Measurements from ENCODE around the gene TNRC6B. TPM values are rescaled to one million over a fixed set of nuclear protein-coding genes. Genes with fewer than 3 reads are reported as not detected.
A peak's percentile ranks its signal among the peaks of the same experiment; 100 is the strongest.
"Not testable (repeated sequence)": the region's sequence is repeated elsewhere in the genome, so short reads cannot be mapped to it uniquely, and the experiment has no call there.

TNRC6B gene
- total RNA-seq = 43.3 TPM
- long read RNA-seq, full-length matches to known transcripts = 2 of 14 reads
- long read RNA-seq, partial matches to known transcripts = 5 of 14 reads
- long read RNA-seq, other reads (novel, unspliced or antisense) = 7 of 14 reads

GRCh38 chr22:40177738-40178416 lies at the start of gene TNRC6B:
Gene TNRC6B, plus strand, starts transcription at chr22:40177925. Its CDS starts 211 bp downstream, at chr22:40178136.
- intact Hi-C loops (cut with DNase I) = loop anchor here (1.0 to 5.0 kb wide), 6 partner anchors 34 to 169 kb away; partner anchors contain the start of gene ADSL
- DNase-seq (ENCODE audit: missing footprints) = no peak

GRCh38 chr22:40128989-40129388 lies 48.7 kb upstream of the TNRC6B start:
- intact Hi-C loops (cut with DNase I) = no loop called here
- ATAC-seq = no peak
- no peak for DNase-seq (ENCODE audit: missing footprints)

More at GRCh38 chr22:40177738-40178416, at the start of gene TNRC6B:
- peak; percentile 98 for ATAC-seq

- intact Hi-C loops (cut with DNase I) = no loop called here
- ATAC-seq (no peak), DNase-seq (ENCODE audit: missing footprints) (no peak)
Observed at GRCh38 chr22:40137132-40137531, 40.6 kb upstream of the TNRC6B start.

GRCh38 chr22:40138866-40139265 lies 38.9 kb upstream of the TNRC6B start:
- intact Hi-C loops (cut with DNase I) = no loop called here
- ATAC-seq = no peak
- no peak for DNase-seq (ENCODE audit: missing footprints)

GRCh38 chr22:40147388-40148176 lies 30.1 kb upstream of the TNRC6B start:
- intact Hi-C loops (cut with DNase I) = no loop called here
- ATAC-seq (no peak), DNase-seq (ENCODE audit: missing footprints) (no peak)

- DNase-seq (ENCODE audit: missing footprints) (no peak), ATAC-seq (no peak)
- intact Hi-C loops (cut with DNase I) = no loop called here
Observed at GRCh38 chr22:40153192-40153591, 24.5 kb upstream of the TNRC6B start.

GRCh38 chr22:40153705-40154104 lies 24.0 kb upstream of the TNRC6B start:
- intact Hi-C loops (cut with DNase I) = no loop called here
- DNase-seq (ENCODE audit: missing footprints) = no peak
- no peak for ATAC-seq

- intact Hi-C loops (cut with DNase I) = no loop called here
- peak; percentile 20 for ATAC-seq
- DNase-seq (ENCODE audit: missing footprints) = no peak
Observed at GRCh38 chr22:40156001-40156516, 21.7 kb upstream of the TNRC6B start.

GRCh38 chr22:40156682-40157081 lies 21.0 kb upstream of the TNRC6B start:
- intact Hi-C loops (cut with DNase I); ATAC-seq; DNase-seq (ENCODE audit: missing footprints): not testable (repeated sequence)

GRCh38 chr22:40157330-40157945 lies 20.3 kb upstream of the TNRC6B start:
- DNase-seq (ENCODE audit: missing footprints) (no peak), ATAC-seq (no peak)
- intact Hi-C loops (cut with DNase I) = no loop called here

GRCh38 chr22:40161194-40161593 lies 16.5 kb upstream of the TNRC6B start:
- ATAC-seq = no peak
- DNase-seq (ENCODE audit: missing footprints) = no peak
- intact Hi-C loops (cut with DNase I) = no loop called here

GRCh38 chr22:40165537-40165936 lies 12.2 kb upstream of the TNRC6B start:
- intact Hi-C loops (cut with DNase I); DNase-seq (ENCODE audit: missing footprints); ATAC-seq: not testable (repeated sequence)

- intact Hi-C loops (cut with DNase I) = loop anchor here (5.0 kb wide), 5 partner anchors 37 to 172 kb away; partner anchors contain the start of gene ADSL
- DNase-seq (ENCODE audit: missing footprints) = no peak
- no peak for ATAC-seq
Observed at GRCh38 chr22:40175611-40176244, 2.0 kb upstream of the TNRC6B start.

- peak; percentile 32 for ATAC-seq
- no peak for DNase-seq (ENCODE audit: missing footprints)
- intact Hi-C loops (cut with DNase I) = loop anchor here (1.0 to 5.0 kb wide), 6 partner anchors 35 to 170 kb away; partner anchors contain the start of gene ADSL
Observed at GRCh38 chr22:40176921-40177737, 596 bp upstream of the TNRC6B start.

GRCh38 chr22:40178417-40179409 lies 988 bp downstream of the TNRC6B start:
- DNase-seq (ENCODE audit: missing footprints) (no peak), ATAC-seq (peak; percentile 35)
- intact Hi-C loops (cut with DNase I) = loop anchor here (5.0 kb wide), 5 partner anchors 34 to 169 kb away; partner anchors contain the start of gene ADSL

GRCh38 chr22:40179526-40179925 lies 1.8 kb downstream of the TNRC6B start:
- intact Hi-C loops (cut with DNase I) = loop anchor here (5.0 kb wide), 5 partner anchors 33 to 168 kb away; partner anchors contain the start of gene ADSL
- DNase-seq (ENCODE audit: missing footprints) (no peak), ATAC-seq (no peak)

All from Right ventricle myocardium inferior (tissue), 1 donor.